DND-41 (cell line): ENCODE results near the gene SLC30A2.

Source experiments
- ATAC-seq: fragments of 200-7000 bp; cut with Tn5 transposase; 3 replicates; pipeline ENCODE4 v1.9.1; 2021; ENCODE audit warnings: low read depth; ENCODE audit not compliant: insufficient read depth
- DNase-seq: peaks from one replicate; pipeline ENCODE4 v3.0.0-alpha.2; 2020
- H2AFZ ChIP-seq: 2 replicates; pipeline ENCODE4 v1.6.0; 2012; ENCODE audit warnings: low read depth, low read length
- H3K27ac ChIP-seq: 2 replicates; pipeline ENCODE4 v1.5.1; 2012; ENCODE audit warnings: low read length, inconsistent platforms
- H3K27me3 ChIP-seq: fragments of 200-600 bp; sonication (generic); 2 replicates; pipeline ENCODE4 v1.6.0; 2012; ENCODE audit warnings: low read length, mild to moderate bottlenecking, inconsistent platforms; ENCODE audit not compliant: insufficient read depth, poor library complexity
- H3K36me3 ChIP-seq: 2 replicates; pipeline ENCODE4 v1.5.1; 2012; ENCODE audit warnings: low read length, inconsistent platforms; ENCODE audit not compliant: insufficient read depth
- H3K4me1 ChIP-seq: 2 replicates; pipeline ENCODE4 v1.5.1; 2012; ENCODE audit warnings: mild to moderate bottlenecking, low read length; ENCODE audit not compliant: insufficient read depth
- H3K4me2 ChIP-seq: 2 replicates; pipeline ENCODE4 v1.6.0; 2012; ENCODE audit warnings: mild to moderate bottlenecking, moderate library complexity, low read length, inconsistent platforms; ENCODE audit not compliant: insufficient read depth
- H3K4me3 ChIP-seq, 2 experiments: fragments of 200-600 bp in 1 of 2; shearing (Covaris generic) in 1 of 2; 2 replicates each; pipeline ENCODE4 v1.5.1; 2012 to 2016; ENCODE audit warnings: inconsistent platforms in 2 of 2, low read length in 2 of 2, mild to moderate bottlenecking in 2 of 2, low read depth in 1 of 2, moderate library complexity in 1 of 2
- H3K79me2 ChIP-seq: 2 replicates; pipeline ENCODE4 v1.6.0; 2012; ENCODE audit warnings: low read length, inconsistent platforms; ENCODE audit not compliant: insufficient read depth
- H3K9ac ChIP-seq: 2 replicates; pipeline ENCODE4 v1.6.0; 2012; ENCODE audit warnings: low read depth, mild to moderate bottlenecking, inconsistent platforms, low read length, moderate library complexity
- H3K9me3 ChIP-seq: 2 replicates; pipeline ENCODE4 v1.5.1; 2012; ENCODE audit warnings: low read length, moderate library complexity, mild to moderate bottlenecking, inconsistent platforms; ENCODE audit not compliant: insufficient read depth, severe bottlenecking
- H4K20me1 ChIP-seq: 2 replicates; pipeline ENCODE4 v1.6.0; 2012; ENCODE audit warnings: low read length; ENCODE audit not compliant: insufficient read depth
- CTCF ChIP-seq: IDR thresholded peaks from 2 replicates; pipeline ENCODE4 v1.5.1; 2012; ENCODE audit warnings: borderline replicate concordance, low read length, moderate library complexity, mild to moderate bottlenecking; ENCODE audit not compliant: poor library complexity, severe bottlenecking; ENCODE audit errors: extremely low read depth
- EZH2 ChIP-seq: IDR thresholded peaks from 3 replicates; pipeline ENCODE4 v1.6.1; 2012; ENCODE audit warnings: borderline replicate concordance, low read depth, mild to moderate bottlenecking, moderate library complexity, low read length, inconsistent platforms; ENCODE audit not compliant: severe bottlenecking

SLC30A2 gene

GRCh38 chr1:26003756-26004155, 42.2 kb downstream of the SLC30A2 start:
- no peak for ATAC-seq
- no peak overlapping the region for H3K4me2 ChIP-seq
- peaks cover 2% of the 10 kb centered on the region for H3K4me1 ChIP-seq
- H3K9me3 ChIP-seq = no peaks in the 10 kb centered on the region
- H3K27ac ChIP-seq = no peak overlapping the region
- no peak overlapping the region for H3K4me3 ChIP-seq
- TF ChIP-seq EZH2 (no peak), CTCF (no peak)
- H2AFZ ChIP-seq = no peak overlapping the region
- no peaks in the 10 kb centered on the region for H3K36me3 ChIP-seq
- H4K20me1 ChIP-seq = no peaks in the 10 kb centered on the region
- H3K79me2 ChIP-seq = no peaks in the 10 kb centered on the region
- no peaks in the 10 kb centered on the region for H3K27me3 ChIP-seq
- H3K9ac ChIP-seq = no peak overlapping the region
- DNase-seq = no peak

GRCh38 chr1:26003262-26003661, 42.7 kb downstream of the SLC30A2 start:
- no peak overlapping the region for H3K4me2 ChIP-seq
- no peak overlapping the region for H3K27ac ChIP-seq
- no peaks in the 10 kb centered on the region for H3K9me3 ChIP-seq
- H2AFZ ChIP-seq = no peak overlapping the region
- H4K20me1 ChIP-seq = no peaks in the 10 kb centered on the region
- H3K79me2 ChIP-seq = no peaks in the 10 kb centered on the region
- no peak for DNase-seq
- no peak overlapping the region for H3K4me3 ChIP-seq
- H3K36me3 ChIP-seq = no peaks in the 10 kb centered on the region
- peaks cover 6% of the 10 kb centered on the region for H3K4me1 ChIP-seq
- ATAC-seq = no peak
- H3K27me3 ChIP-seq = no peaks in the 10 kb centered on the region
- no peak overlapping the region for H3K9ac ChIP-seq
- no peak for TF ChIP-seq CTCF

- no peaks in the 10 kb centered on the region for H4K20me1 ChIP-seq
- no peaks in the 10 kb centered on the region for H3K36me3 ChIP-seq
- ATAC-seq = no peak
- H3K9me3 ChIP-seq = no peaks in the 10 kb centered on the region
- TF ChIP-seq EZH2 = no peak
- H3K27me3 ChIP-seq = no peaks in the 10 kb centered on the region
- H3K27ac ChIP-seq = peak overlapping the region; percentile 75
- H3K4me2 ChIP-seq = no peak overlapping the region
- H3K4me3 ChIP-seq = no peak overlapping the region
- peaks cover 34% of the 10 kb centered on the region for H3K79me2 ChIP-seq
- no peak for DNase-seq
- peak overlapping the region; percentile 95 for H2AFZ ChIP-seq
- peaks cover 42% of the 10 kb centered on the region for H3K4me1 ChIP-seq
- H3K9ac ChIP-seq = 0 out of 2 replicates have a peak overlapping the region, but pooled peaks have one; percentile 48
These were observed 46.7 kb downstream of the SLC30A2 start for GRCh38 chr1:25999041-25999800.

- no peaks in the 10 kb centered on the region for H3K27me3 ChIP-seq
- H3K4me2 ChIP-seq = peak within 1 kb of the TSS; percentile 74
- peak within 1 kb of the TSS; percentile 95 for H2AFZ ChIP-seq
- peaks cover 53% of the 10 kb centered on the region for H3K4me1 ChIP-seq
- peak within 1 kb of the TSS; percentile 40 to 66 for H3K4me3 ChIP-seq
- no peaks in the 10 kb centered on the region for H3K36me3 ChIP-seq
- ATAC-seq = peak; percentile 86
- DNase-seq = peak; percentile 98
- H3K27ac ChIP-seq = peak within 1 kb of the TSS; percentile 98
- H3K9ac ChIP-seq = peak within 1 kb of the TSS; percentile 68
- peaks cover 36% of the 10 kb centered on the region for H3K79me2 ChIP-seq
- peak; percentile 100 for TF ChIP-seq CTCF
- no peak for TF ChIP-seq EZH2
- H3K9me3 ChIP-seq = no peaks in the 10 kb centered on the region
- H4K20me1 ChIP-seq = no peaks in the 10 kb centered on the region
These were observed 47.8 kb downstream of the SLC30A2 start, which contains the start of gene PAFAH2 for GRCh38 chr1:25997828-25998761. PAFAH2 (minus strand) TSS chr1:25998063; CDS start chr1:25990816, 7,247 bp downstream.
